IMR-90 (cell line): Measurements from ENCODE around the gene OTC.

ENCODE experiments used
- BHLHE40 ChIP-seq: fragments of 150-350 bp; IDR thresholded peaks from 2 replicates; pipeline ENCODE4 v1.6.1; 2016; ENCODE audit warnings: mild to moderate bottlenecking, low read depth, low read length
- CEBPB ChIP-seq: IDR thresholded peaks from 2 replicates; pipeline ENCODE4 v1.6.1; 2012; ENCODE audit warnings: low read depth, low read length, improper control_type of control experiment
- CTCF ChIP-seq: conservative IDR thresholded peaks from 2 replicates; pipeline ENCODE4 v1.5.1; 2012; ENCODE audit warnings: mild to moderate bottlenecking, low read depth, low read length, improper control_type of control experiment
- ELK1 ChIP-seq: fragments of 150-350 bp; IDR thresholded peaks from 2 replicates; pipeline ENCODE4 v1.6.1; 2016; ENCODE audit warnings: low read depth, mild to moderate bottlenecking, low read length, moderate library complexity, borderline replicate concordance
- FOS ChIP-seq: fragments of 150-350 bp; IDR thresholded peaks from 2 replicates; pipeline ENCODE4 v1.6.1; 2016; ENCODE audit warnings: low read depth, low read length
- NFE2L2 ChIP-seq: fragments of 150-350 bp; IDR thresholded peaks from 2 replicates; pipeline ENCODE4 v1.6.1; 2016; ENCODE audit warnings: low read depth, mild to moderate bottlenecking, low read length
- POLR2A ChIP-seq: IDR thresholded peaks from 2 replicates; pipeline ENCODE4 v1.6.1; 2012; ENCODE audit warnings: mild to moderate bottlenecking, low read depth, low read length
- RAD21 ChIP-seq: IDR thresholded peaks from 2 replicates; pipeline ENCODE4 v1.6.1; 2012; ENCODE audit warnings: low read length, improper control_type of control experiment
- RCOR1 ChIP-seq: IDR thresholded peaks from 2 replicates; pipeline ENCODE4 v1.6.1; 2012; ENCODE audit warnings: mild to moderate bottlenecking, low read length, improper control_type of control experiment; ENCODE audit not compliant: insufficient replicate concordance
- RFX5 ChIP-seq: IDR thresholded peaks from 2 replicates; pipeline ENCODE4 v1.8.0; 2012; ENCODE audit warnings: low read depth, mild to moderate bottlenecking, low read length, moderate library complexity
- SMC3 ChIP-seq: fragments of 150-350 bp; IDR thresholded peaks from 2 replicates; pipeline ENCODE4 v1.6.1; 2016; ENCODE audit warnings: low read depth, mild to moderate bottlenecking, antibody characterized with exemption, low read length, moderate library complexity
- USF2 ChIP-seq: fragments of 150-350 bp; IDR thresholded peaks from 2 replicates; pipeline ENCODE4 v1.6.1; 2017; ENCODE audit warnings: mild to moderate bottlenecking, antibody characterized with exemption, low read length, low read depth

- TF ChIP-seq CTCF (no peak), POLR2A (no peak), ELK1 (no peak), NFE2L2 (no peak), RAD21 (no peak), CEBPB (no peak), FOS (no peak), RCOR1 (no peak), RFX5 (no peak), USF2 (no peak), SMC3 (no peak), BHLHE40 (no peak)
Observed at GRCh38 chrX:38368774-38369173, 16.4 kb downstream of the OTC start.
